Measurements from ENCODE around the gene MDGA2. TPM values are rescaled to one million over a fixed set of nuclear protein-coding genes. Genes with fewer than 3 reads are reported as not detected.

Gene MDGA2
- total RNA-seq, 2 donors from 2014 or later: not detected

GRCh38 chr14:47020500-47020899 is 654.9 kb downstream of the MDGA2 start:
- no peaks in the 10 kb centered on the region for H3K36me3 ChIP-seq
- TF ChIP-seq CTCF (IDR thresholded peaks at IDR 0.05): no peak
- H3K27me3 ChIP-seq: no peaks in the 10 kb centered on the region
- no peak overlapping the region for H3K27ac ChIP-seq
- no peak overlapping the region for H3K9ac ChIP-seq (ENCODE audit: low read depth in 2 of 2, low read length in 2 of 2)
- no peaks in the 10 kb centered on the region for H3K9me3 ChIP-seq
- intact Hi-C loops (cut with DNase I): no loop called here
- no peaks in the 10 kb centered on the region for H3K4me1 ChIP-seq
- no peak for DNase-seq
- no peak overlapping the region for H3K4me3 ChIP-seq

GRCh38 chr14:47012533-47013280 is 662.7 kb downstream of the MDGA2 start:
- DNase-seq: no peak
- Histone ChIP-seq H3K4me3 (no peak overlapping the region), H3K9me3 (no peaks in the 10 kb centered on the region), H3K4me1 (no peaks in the 10 kb centered on the region), H3K9ac (ENCODE audit: low read depth in 2 of 2, low read length in 2 of 2) (no peak overlapping the region), H3K27me3 (no peaks in the 10 kb centered on the region), H3K36me3 (no peaks in the 10 kb centered on the region), H3K27ac (no peak overlapping the region)
- no peak for TF ChIP-seq CTCF (IDR thresholded peaks at IDR 0.05)
- intact Hi-C loops (cut with DNase I): no loop called here

- TF ChIP-seq CTCF (IDR thresholded peaks at IDR 0.05): no peak
- no peaks in the 10 kb centered on the region for H3K36me3 ChIP-seq
- no peak overlapping the region for H3K27ac ChIP-seq
- no peaks in the 10 kb centered on the region for H3K4me1 ChIP-seq
- H3K9me3 ChIP-seq: no peaks in the 10 kb centered on the region
- H3K27me3 ChIP-seq: no peaks in the 10 kb centered on the region
- intact Hi-C loops (cut with DNase I): no loop called here
- H3K4me3 ChIP-seq: no peak overlapping the region
- H3K9ac ChIP-seq (ENCODE audit: low read depth in 2 of 2, low read length in 2 of 2): no peak overlapping the region
- DNase-seq: no peak
Measured at GRCh38 chr14:47009615-47010014, 665.8 kb downstream of the MDGA2 start.

- Histone ChIP-seq H3K4me3 (no peak overlapping the region), H3K9ac (ENCODE audit: low read depth in 2 of 2, low read length in 2 of 2) (no peak overlapping the region), H3K27me3 (no peaks in the 10 kb centered on the region), H3K27ac (no peak overlapping the region), H3K4me1 (no peaks in the 10 kb centered on the region), H3K36me3 (no peaks in the 10 kb centered on the region), H3K9me3 (no peaks in the 10 kb centered on the region)
- DNase-seq: no peak
- intact Hi-C loops (cut with DNase I): no loop called here
- TF ChIP-seq CTCF (IDR thresholded peaks at IDR 0.05): no peak
Measured at GRCh38 chr14:47008732-47009131, 666.7 kb downstream of the MDGA2 start.

GRCh38 chr14:46999661-47000060 is 675.7 kb downstream of the MDGA2 start:
- no peaks in the 10 kb centered on the region for H3K36me3 ChIP-seq
- H3K9me3 ChIP-seq: no peaks in the 10 kb centered on the region
- no peak for TF ChIP-seq CTCF (IDR thresholded peaks at IDR 0.05)
- H3K27me3 ChIP-seq: no peaks in the 10 kb centered on the region
- intact Hi-C loops (cut with DNase I): no loop called here
- no peak overlapping the region for H3K9ac ChIP-seq (ENCODE audit: low read depth in 2 of 2, low read length in 2 of 2)
- no peak for DNase-seq
- H3K4me3 ChIP-seq: no peak overlapping the region
- no peaks in the 10 kb centered on the region for H3K4me1 ChIP-seq
- H3K27ac ChIP-seq: no peak overlapping the region
